ENCODE data around the gene C22orf23. TPM values are rescaled to one million over a fixed set of nuclear protein-coding genes. Genes with fewer than 3 reads are reported as not detected.

C22orf23 gene
- total and polyA plus RNA-seq, 2 of the 4 experiments (the other 2 are of a cell fraction), result 0.39 to 0.54 TPM

- Histone ChIP-seq H3K23ac (ENCODE audit: low read depth, low read length) (peak overlapping the region; percentile 39; the same call in 1 of the 2 replicates), H4K20me1 (ENCODE audit: insufficient read depth, low read length) (peaks cover 35% of the 10 kb centered on the region), H2BK120ac (ENCODE audit: low read depth, low read length) (no peak overlapping the region), H2BK5ac (ENCODE audit: low read depth, low read length, poor library complexity, severe bottlenecking) (peak overlapping the region; percentile 94), H2BK15ac (ENCODE audit: low read depth, low read length) (no peak overlapping the region; the same call in 2 of the 3 replicates), H3K4me2 (ENCODE audit: low read depth, low read length) (peak overlapping the region; percentile 85), H3K56ac (ENCODE audit: extremely low read depth, insufficient read depth, low read length) (no peak overlapping the region), H3K9ac (ENCODE audit: low read depth, low read length) (peak overlapping the region; percentile 75), H3K27ac (ENCODE audit: insufficient read depth, low read length) (peak overlapping the region; percentile 80), H4K91ac (ENCODE audit: insufficient read depth, low read depth, low read length) (peak overlapping the region; percentile 69), H2BK20ac (ENCODE audit: low read depth, low read length) (no peak overlapping the region), H3K18ac (ENCODE audit: low read depth, low read length) (no peak overlapping the region), H4K8ac (ENCODE audit: low read depth in 2 of 2, low read length in 2 of 2) (peak overlapping the region in 1 of 2 experiments; percentile 81; a peak in 1 of 4 replicates), H3K9me3 (ENCODE audit: control insufficient read depth, insufficient read depth, low read length) (no peaks in the 10 kb centered on the region), H3K27me3 (ENCODE audit: control insufficient read depth, insufficient read depth, low read length) (no peaks in the 10 kb centered on the region), H3K79me1 (ENCODE audit: low read depth in 1 of 2, low read length in 2 of 2) (peaks cover 18 to 44% of the 10 kb centered on the region in 2 experiments), H3K36me3 (ENCODE audit: control insufficient read depth, insufficient read depth, low read length) (no peaks in the 10 kb centered on the region), H2AK9ac (replicated peaks; ENCODE audit: low read depth, low read length, poor library complexity) (peak overlapping the region; percentile 97), H3K14ac (replicated peaks; ENCODE audit: low read depth, low read length) (peak overlapping the region; percentile 86), H2AFZ (replicated peaks; ENCODE audit: low read length, poor library complexity) (peak overlapping the region; percentile 95), H4K5ac (ENCODE audit: low read depth, low read length) (peak overlapping the region; percentile 52), H3K4ac (ENCODE audit: low read depth, low read length) (peak overlapping the region; percentile 82), H3K9me1 (ENCODE audit: insufficient read depth, low read length) (peaks cover 30% of the 10 kb centered on the region), H2AK5ac (ENCODE audit: low read depth, low read length) (peak overlapping the region; percentile 86), H3K4me3 (ENCODE audit: insufficient read depth, low read depth, low read length) (peak overlapping the region; percentile 97), H3K4me1 (ENCODE audit: control insufficient read depth, insufficient read depth, low read length) (peaks cover 24% of the 10 kb centered on the region)
- POLR2A ChIA-PET (ENCODE audit: unreplicated experiment), result interaction anchor here (0.6 to 0.7 kb wide), 2 partner anchors 48 to 84 kb away, joined by 3 to 14 read pairs; no protein-coding TSS in a partner anchor
- in situ Hi-C loops (cut with MboI; ENCODE audit: low sequenced_read_pairs), result no loop called here
- dilution Hi-C loops (cut with HindIII; ENCODE audit: low sequenced_read_pairs, unreplicated experiment), result no loop called here
- intact Hi-C loops (cut with micrococcal nuclease), result no loop called here
- CTCF ChIA-PET, result interaction anchor here (1.1 to 1.2 kb wide), 2 partner anchors 25 to 88 kb away, joined by 4 to 6 read pairs; no protein-coding TSS in a partner anchor
- peak; percentile 16 for ATAC-seq (ENCODE audit: low read depth)
- no TSS peak for BruUV-seq (replicated peaks)
- WGBS, 2 experiments (ENCODE audit: extremely low coverage in 2 of 2, insufficient read length in 1 of 2), result 1% methylated on average over 30 of the region's 75 CpGs; no CpG with 5 or more reads in 1 of the 2 experiments
- no peak for DNase-seq
- TF ChIP-seq RAD21 (IDR thresholded peaks at IDR 0.05; ENCODE audit: low read length), result no peak
- TF ChIP-seq CTCF (conservative IDR thresholded peaks at IDR 0.05; ENCODE audit: low read depth, low read length), result no peak
- TF ChIP-seq MAFK (IDR thresholded peaks at IDR 0.05; ENCODE audit: low read depth, low read length), result no peak
- TF ChIP-seq BHLHE40 (IDR thresholded peaks at IDR 0.05; ENCODE audit: low read depth, low read length), result no peak
- TF ChIP-seq NFE2L2 (IDR thresholded peaks at IDR 0.05; ENCODE audit: low read depth, low read length), result no peak
- TF ChIP-seq POLR2A (IDR thresholded peaks at IDR 0.05; ENCODE audit: low read depth, low read length), result no peak; the same call in 1 of the 2 replicates
- TF ChIP-seq, protein P1, sequence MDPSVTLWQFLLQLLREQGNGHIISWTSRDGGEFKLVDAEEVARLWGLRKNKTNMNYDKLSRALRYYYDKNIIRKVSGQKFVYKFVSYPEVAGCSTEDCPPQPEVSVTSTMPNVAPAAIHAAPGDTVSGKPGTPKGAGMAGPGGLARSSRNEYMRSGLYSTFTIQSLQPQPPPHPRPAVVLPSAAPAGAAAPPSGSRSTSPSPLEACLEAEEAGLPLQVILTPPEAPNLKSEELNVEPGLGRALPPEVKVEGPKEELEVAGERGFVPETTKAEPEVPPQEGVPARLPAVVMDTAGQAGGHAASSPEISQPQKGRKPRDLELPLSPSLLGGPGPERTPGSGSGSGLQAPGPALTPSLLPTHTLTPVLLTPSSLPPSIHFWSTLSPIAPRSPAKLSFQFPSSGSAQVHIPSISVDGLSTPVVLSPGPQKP (IDR thresholded peaks at IDR 0.05; ENCODE audit: borderline replicate concordance, low read depth, low read length), result no peak
- no peak for TF ChIP-seq CHD1 (IDR thresholded peaks at IDR 0.05; ENCODE audit: low read depth, low read length)
- no peak for TF ChIP-seq SMC3 (IDR thresholded peaks at IDR 0.05; ENCODE audit: low read depth, low read length)
- no peak for TF ChIP-seq MXI1 (IDR thresholded peaks at IDR 0.05; ENCODE audit: borderline replicate concordance, low read depth, low read length)
- TF ChIP-seq, protein P2, sequence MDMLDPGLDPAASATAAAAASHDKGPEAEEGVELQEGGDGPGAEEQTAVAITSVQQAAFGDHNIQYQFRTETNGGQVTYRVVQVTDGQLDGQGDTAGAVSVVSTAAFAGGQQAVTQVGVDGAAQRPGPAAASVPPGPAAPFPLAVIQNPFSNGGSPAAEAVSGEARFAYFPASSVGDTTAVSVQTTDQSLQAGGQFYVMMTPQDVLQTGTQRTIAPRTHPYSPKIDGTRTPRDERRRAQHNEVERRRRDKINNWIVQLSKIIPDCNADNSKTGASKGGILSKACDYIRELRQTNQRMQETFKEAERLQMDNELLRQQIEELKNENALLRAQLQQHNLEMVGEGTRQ (IDR thresholded peaks at IDR 0.05; ENCODE audit: low read depth, low read length), result no peak
- no peak for TF ChIP-seq CEBPB (IDR thresholded peaks at IDR 0.05; ENCODE audit: low read depth, low read length)
- no peak for TF ChIP-seq MAZ (IDR thresholded peaks at IDR 0.05; ENCODE audit: borderline replicate concordance, low read depth, low read length)
- no peak for TF ChIP-seq FOS (IDR thresholded peaks at IDR 0.05; ENCODE audit: low read depth, low read length)
- no peak for TF ChIP-seq RFX5 (IDR thresholded peaks at IDR 0.05; ENCODE audit: low read depth, low read length)
Measured at GRCh38 chr22:37906364-37907008, 46.9 kb downstream of the C22orf23 start.
